Measurements from ENCODE around the gene RELT. TPM values are rescaled to one million over a fixed set of nuclear protein-coding genes. Genes with fewer than 3 reads are reported as not detected.

The RELT gene
- total and polyA plus RNA-seq, 9 of the 15 experiments (the other 6 are each of a cell fraction or from before 2014, with no cell fraction given): 1.1 to 20.2 (median 7.4) TPM

GRCh38 chr11:73343076-73343873 lies 32.9 kb upstream of the RELT start:
- ChIA-PET CTCF (ENCODE audit: low intra/inter-chr PET ratio) (no interaction called here), POLR2A (no interaction called here)
- FAIRE-seq: no peak
- Histone ChIP-seq H2AFZ (ENCODE audit: low read depth, low read length) (no peak overlapping the region), H4K20me1 (replicated peaks; ENCODE audit: control insufficient read depth, insufficient read depth, low read length) (no peaks in the 10 kb centered on the region), H3K36me3 (ENCODE audit: control insufficient read depth, insufficient read depth, low read length) (no peaks in the 10 kb centered on the region), H3K27me3 (ENCODE audit: control insufficient read depth in 2 of 2, insufficient read depth in 2 of 2, low read length in 2 of 2) (peaks cover 0 to 30% of the 10 kb centered on the region in 2 experiments; a peak in 3 of 5 replicates), H3K4me1 (replicated peaks in 1 of 2; ENCODE audit: control insufficient read depth in 2 of 2, insufficient read depth in 2 of 2, low read length in 2 of 2) (peaks cover 0 to 23% of the 10 kb centered on the region in 2 experiments; a peak in 2 of 5 replicates), H3K9me3 (replicated peaks; ENCODE audit: control insufficient read depth, insufficient read depth, low read depth, low read length) (no peaks in the 10 kb centered on the region), H3K4me2 (ENCODE audit: insufficient read depth, low read length) (no peak overlapping the region), H3K9ac (ENCODE audit: insufficient read depth in 1 of 2, low read depth in 2 of 2, low read length in 2 of 2) (peak overlapping the region in 1 of 2 experiments; percentile 35; a peak in 1 of 4 replicates), H3K9me1 (ENCODE audit: control insufficient read depth, insufficient read depth, low read length) (no peaks in the 10 kb centered on the region), H3K27ac (ENCODE audit: extremely low read depth, low read depth, low read length) (no peak overlapping the region), H3K4me3 (no peak overlapping the region), H3K79me2 (ENCODE audit: control insufficient read depth, insufficient read depth, low read length) (no peaks in the 10 kb centered on the region)
- no TSS peak for BruUV-seq (replicated peaks)
- ATAC-seq: no peak
- intact Hi-C loops (cut with micrococcal nuclease): no loop called here
- DNase-seq (ENCODE audit: extremely low read depth in 1 of 4, low spot score in 3 of 4): no peak
- in situ Hi-C loops (cut with MboI): no loop called here
- WGBS (ENCODE audit: insufficient coverage, low coverage, missing lambda C conversion rate): 9% methylated on average over 10 of the region's 40 CpGs
- TF ChIP-seq ZNF407 (IDR thresholded peaks at IDR 0.05; ENCODE audit: low read depth) (no peak), FOXA1 (IDR thresholded peaks at IDR 0.05; ENCODE audit: borderline replicate concordance) (no peak), ATF7 (IDR thresholded peaks at IDR 0.05) (no peak), ESRRB (CRISPR knock-in tag; IDR thresholded peaks at IDR 0.05; ENCODE audit: borderline replicate concordance) (no peak), LCOR (CRISPR knock-in tag; IDR thresholded peaks at IDR 0.05) (no peak), PPARD (CRISPR knock-in tag; IDR thresholded peaks at IDR 0.05) (no peak), ZNF740 (CRISPR knock-in tag; IDR thresholded peaks at IDR 0.05) (no peak), ZNF740 (tag; IDR thresholded peaks at IDR 0.05) (no peak), HINFP (tag; conservative IDR thresholded peaks at IDR 0.05; ENCODE audit: low read depth) (no peak), SMAD4 (CRISPR knock-in tag; conservative IDR thresholded peaks at IDR 0.05) (no peak), ZNF24 (IDR thresholded peaks at IDR 0.05) (no peak)

Measured in K562 (cell line).